Fibroblast of the conjunctiva (primary cell): ENCODE results near the gene TBC1D3E.
"Not testable (repeated sequence)": the region's sequence is repeated elsewhere in the genome, so short reads cannot be mapped to it uniquely, and the experiment has no call there.

Source experiments
- DNase-seq: peaks from one replicate; pipeline ENCODE4 v3.0.0-alpha.2; 2010; ENCODE audit warnings: low read depth

TBC1D3E gene

GRCh38 chr17:38127651-38128050, at the start of gene TBC1D3E:
Gene TBC1D3E, plus strand, starts transcription at chr17:38127951. Its CDS starts 1,545 bp downstream, at chr17:38129496.
- DNase-seq = not testable (repeated sequence)

DNA sequence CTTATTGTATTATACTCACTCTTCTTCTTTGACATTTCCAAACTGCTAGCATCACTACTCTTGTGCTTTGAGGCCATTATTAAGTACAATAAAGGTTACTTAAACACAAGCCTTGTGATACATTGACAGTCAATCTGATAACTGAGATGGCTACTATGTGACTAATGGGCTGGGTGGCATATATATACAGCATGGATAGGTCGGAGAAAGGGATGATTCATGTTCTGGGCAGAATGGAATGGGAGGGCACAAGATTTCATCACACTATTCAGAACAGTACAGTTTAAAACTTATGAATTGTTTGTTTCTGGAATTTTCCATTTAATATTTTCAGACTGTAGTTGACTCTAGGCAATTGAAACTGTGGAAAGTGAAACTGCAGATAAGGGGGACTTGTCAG, 40.4 kb upstream of the TBC1D3E start:
- DNase-seq = not testable (repeated sequence)

DNA sequence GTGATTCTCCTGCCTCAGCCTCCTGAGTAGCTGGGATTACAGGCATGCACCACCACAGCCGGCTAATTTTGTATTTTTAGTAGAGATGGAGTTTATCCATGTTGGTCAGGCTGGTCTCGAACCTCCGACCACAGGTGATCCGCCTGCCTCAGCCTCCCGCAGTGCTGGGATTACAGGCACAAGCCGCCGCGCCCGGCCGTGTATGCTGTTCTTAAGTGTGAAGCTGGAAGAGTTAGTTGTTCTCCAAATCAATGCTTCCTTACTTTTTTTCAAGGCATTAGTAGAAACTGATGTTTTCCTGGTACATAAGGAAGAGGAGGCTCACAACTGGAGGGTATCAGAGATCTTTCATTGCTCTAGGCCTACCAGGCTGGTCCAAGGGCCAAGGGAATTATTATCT, 39.6 kb upstream of the TBC1D3E start:
- DNase-seq = not testable (repeated sequence)

- not testable (repeated sequence) for DNase-seq
Observed at GRCh38 chr17:38094059-38094694, 33.6 kb upstream of the TBC1D3E start.

DNA sequence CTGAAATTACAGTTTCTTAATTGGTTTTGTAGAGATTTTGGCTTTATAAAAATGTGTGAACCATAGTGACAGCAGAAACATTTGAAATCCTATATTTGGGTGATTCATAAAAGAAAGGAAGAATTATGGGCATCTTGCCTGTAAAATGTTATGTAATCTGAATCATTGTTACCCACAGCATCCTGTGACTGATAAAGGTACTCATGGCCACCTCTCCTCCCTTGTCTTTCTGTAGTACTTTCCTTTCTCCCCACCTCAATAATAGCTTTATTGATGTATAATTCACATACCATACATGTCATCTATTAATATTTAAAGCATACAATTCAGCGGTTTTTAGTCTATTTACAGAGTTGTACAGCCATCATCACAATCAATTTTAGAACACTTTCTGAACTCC, 28.5 kb upstream of the TBC1D3E start:
- DNase-seq = not testable (repeated sequence)

DNA sequence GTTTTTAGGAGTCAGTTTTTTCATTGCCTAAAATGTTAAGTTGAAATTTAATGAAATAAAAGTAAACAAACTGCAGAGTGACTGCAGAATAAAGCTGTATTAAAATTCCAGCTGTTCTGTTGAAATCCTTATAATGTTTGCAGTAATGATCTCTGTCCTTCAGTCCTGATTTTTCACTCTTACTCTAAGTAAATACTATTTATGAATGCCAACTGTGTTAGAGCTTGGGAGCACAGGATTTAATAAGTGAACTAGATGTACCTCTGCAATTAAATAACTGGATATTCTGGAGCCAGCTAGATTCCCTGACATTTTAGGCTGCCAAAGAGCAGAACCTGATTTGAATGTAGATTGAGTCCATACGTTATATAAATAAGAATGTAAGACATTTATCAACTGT, 7.9 kb upstream of the TBC1D3E start:
- DNase-seq = not testable (repeated sequence)

GRCh38 chr17:38134860-38135259, 7.1 kb downstream of the TBC1D3E start:
- not testable (repeated sequence) for DNase-seq
